GM12865 (cell line): Measurements from ENCODE around the gene HDAC7.

Experiments
- DNase-seq: peaks from one replicate; pipeline ENCODE4 v3.0.0; 2010; ENCODE audit warnings: low read depth
- H3K4me3 ChIP-seq: 2 replicates; pipeline ENCODE4 v1.5.1; 2011; ENCODE audit warnings: mild to moderate bottlenecking, low read depth, low read length, control low read depth
- CTCF ChIP-seq: IDR thresholded peaks from 2 replicates; pipeline ENCODE4 v1.5.1; 2011; ENCODE audit warnings: low read length, control low read depth, low read depth, inconsistent platforms; ENCODE audit not compliant: insufficient read depth; ENCODE audit errors: missing control alignments

The HDAC7 gene

GRCh38 chr12:47837190-47838171, 17.8 kb upstream of the HDAC7 start:
- peak; percentile 83 for TF ChIP-seq CTCF

GRCh38 chr12:47835831-47836155, 16.1 kb upstream of the HDAC7 start:
- no peak for DNase-seq
- H3K4me3 ChIP-seq: no peak overlapping the region
- no peak for TF ChIP-seq CTCF

More at GRCh38 chr12:47837190-47838171, 17.8 kb upstream of the HDAC7 start:
- peak; percentile 74 for DNase-seq
- H3K4me3 ChIP-seq: no peak overlapping the region

- DNase-seq: no peak
These were observed 15.5 kb upstream of the HDAC7 start for GRCh38 chr12:47835006-47835830.

GRCh38 chr12:47834199-47834903, 14.6 kb upstream of the HDAC7 start:
- H3K4me3 ChIP-seq: no peak overlapping the region
- DNase-seq: no peak
- TF ChIP-seq CTCF: no peak

More at GRCh38 chr12:47835006-47835830, 15.5 kb upstream of the HDAC7 start:
- TF ChIP-seq CTCF: no peak
- H3K4me3 ChIP-seq: no peak overlapping the region

GRCh38 chr12:47833591-47834012, 13.9 kb upstream of the HDAC7 start:
- no peak for TF ChIP-seq CTCF
- no peak overlapping the region for H3K4me3 ChIP-seq
- DNase-seq: no peak

- H3K4me3 ChIP-seq: no peak overlapping the region
- no peak for DNase-seq
These were observed 12.7 kb upstream of the HDAC7 start for GRCh38 chr12:47832263-47832933.

More at GRCh38 chr12:47832263-47832933, 12.7 kb upstream of the HDAC7 start:
- TF ChIP-seq CTCF: no peak
